Measurements from ENCODE around the gene GSS.

Gene GSS

DNA sequence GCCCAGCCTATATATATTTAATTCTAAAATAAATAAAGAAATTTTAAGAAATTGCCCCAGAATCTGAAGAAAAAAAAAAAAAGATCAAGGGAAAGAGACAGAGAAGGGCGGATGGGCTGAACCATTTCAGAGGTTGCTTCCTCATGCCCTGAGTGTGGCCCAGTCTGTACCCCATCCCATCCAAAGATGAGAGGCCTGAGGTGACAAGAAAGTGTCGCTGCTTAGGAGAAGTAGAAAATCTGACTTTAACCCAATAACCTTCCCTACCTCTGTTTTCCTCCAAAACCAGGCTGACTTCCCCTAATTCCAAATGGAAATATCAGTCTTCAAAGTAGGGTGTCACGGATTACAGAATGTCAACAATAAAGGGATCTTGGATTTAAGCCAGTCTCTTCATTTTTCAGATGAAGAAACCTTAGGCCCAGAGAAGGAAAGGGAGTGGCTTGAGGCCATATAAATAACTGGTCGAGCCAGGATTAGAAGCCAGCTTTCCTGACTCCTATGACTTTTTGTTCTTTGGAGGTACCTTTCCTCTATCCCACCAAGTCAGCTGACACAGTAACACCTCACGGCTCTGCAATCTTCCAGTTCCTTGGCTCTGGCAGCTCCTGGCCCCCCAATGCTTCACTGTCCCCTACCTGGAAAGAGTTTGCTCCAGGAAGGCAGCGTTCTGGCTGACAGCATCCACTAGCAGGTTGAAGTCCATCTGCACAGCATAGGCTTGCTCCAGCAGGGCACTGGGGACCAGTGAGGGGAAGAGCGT is 10.1 kb downstream of the GSS start:
- DNase-seq, result no peak

DNA sequence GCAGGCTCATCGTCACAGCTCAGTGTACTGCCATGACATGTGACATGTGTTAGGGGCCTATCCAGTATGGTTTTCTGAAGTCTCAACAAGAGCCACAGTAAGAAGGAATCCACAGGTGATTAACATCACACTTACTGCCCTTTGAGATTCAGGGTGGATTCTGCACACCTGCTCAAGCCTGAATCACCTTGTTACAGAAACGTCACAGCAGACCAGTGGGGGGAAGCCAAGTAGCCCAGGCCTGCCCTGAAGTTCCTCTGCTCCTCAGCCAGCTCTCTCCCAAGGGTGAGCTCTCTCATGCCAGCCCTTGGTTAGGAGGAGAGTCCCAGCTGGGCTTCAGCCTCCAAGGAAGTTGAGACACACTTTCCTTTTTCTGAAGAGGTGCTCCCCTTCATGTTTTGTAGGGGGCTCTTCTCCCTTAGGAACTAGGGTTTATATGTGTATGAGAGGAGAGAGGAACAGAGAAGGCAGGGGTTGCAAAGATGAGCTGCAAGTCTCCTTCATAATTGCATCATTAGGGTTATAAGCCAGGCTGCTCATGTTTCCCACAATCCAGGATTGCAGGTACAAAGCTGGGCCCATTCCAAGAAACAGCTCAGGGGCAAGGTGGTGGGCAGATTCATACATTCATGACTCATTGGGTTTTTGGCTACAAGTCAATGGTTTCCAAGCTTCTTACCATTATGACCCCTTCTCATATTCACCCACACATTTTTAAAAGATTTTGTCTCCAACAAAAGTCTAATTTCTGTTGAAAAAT is 11.6 kb downstream of the GSS start:
- no peak for DNase-seq

DNA sequence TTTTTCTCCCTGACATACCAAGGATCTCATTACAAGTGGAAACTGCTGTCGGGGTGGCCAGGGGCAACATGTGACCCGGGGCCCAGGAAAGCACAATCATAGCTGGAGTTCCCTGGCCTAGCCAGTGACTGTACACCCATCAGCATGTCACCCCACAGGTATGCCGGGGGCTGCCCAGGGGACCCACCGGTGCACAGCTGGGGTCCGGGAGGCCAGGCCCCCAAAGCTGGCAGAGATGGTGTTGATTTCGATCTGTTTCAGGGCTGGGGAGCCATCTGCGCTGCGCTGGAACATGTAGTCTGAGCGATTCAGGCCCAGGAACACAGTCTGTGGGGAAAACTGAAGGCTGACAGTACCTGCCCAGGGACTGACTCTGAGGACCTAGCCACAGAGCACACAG is 13.3 kb downstream of the GSS start:
- DNase-seq, result no peak

DNA sequence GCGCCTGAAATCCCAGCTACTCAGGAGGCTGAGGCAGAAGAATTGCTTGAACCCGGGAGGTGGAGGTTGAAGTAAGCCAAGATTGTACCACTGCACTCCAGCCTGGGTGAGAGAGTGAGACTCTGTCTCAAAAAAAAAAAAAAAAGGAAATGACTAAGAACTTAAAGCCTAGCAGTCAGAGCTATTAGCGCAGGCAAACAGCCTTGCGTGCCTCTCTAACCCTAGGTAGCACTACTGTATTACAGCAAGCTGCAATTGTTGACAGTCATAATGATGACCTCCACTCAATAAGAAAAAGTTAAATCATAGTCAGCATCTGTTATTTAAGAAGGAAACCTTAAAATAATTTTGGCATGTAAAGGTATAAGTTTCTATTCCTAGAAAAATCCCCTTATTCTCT is 14.4 kb downstream of the GSS start:
- DNase-seq, result no peak

DNA sequence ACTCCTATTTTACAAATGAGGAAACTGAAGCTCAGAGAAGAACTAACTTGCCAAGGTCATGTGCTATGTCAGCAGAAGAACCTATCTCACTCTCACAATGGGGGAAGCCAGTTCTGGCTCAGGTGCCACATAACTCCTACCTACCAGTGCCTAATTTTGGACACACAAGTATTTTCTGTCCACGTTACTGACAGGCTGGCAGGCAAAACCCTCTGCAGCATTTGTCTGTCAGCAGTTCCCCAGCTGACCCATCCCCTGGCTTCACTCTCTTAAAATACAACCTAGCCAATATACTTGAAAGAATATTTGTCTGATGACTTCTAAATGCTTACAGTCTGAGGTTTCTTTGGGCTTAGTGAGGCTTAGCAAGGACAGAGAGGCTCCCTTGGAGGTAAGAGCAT is 15.5 kb downstream of the GSS start:
- no peak for DNase-seq

DNA sequence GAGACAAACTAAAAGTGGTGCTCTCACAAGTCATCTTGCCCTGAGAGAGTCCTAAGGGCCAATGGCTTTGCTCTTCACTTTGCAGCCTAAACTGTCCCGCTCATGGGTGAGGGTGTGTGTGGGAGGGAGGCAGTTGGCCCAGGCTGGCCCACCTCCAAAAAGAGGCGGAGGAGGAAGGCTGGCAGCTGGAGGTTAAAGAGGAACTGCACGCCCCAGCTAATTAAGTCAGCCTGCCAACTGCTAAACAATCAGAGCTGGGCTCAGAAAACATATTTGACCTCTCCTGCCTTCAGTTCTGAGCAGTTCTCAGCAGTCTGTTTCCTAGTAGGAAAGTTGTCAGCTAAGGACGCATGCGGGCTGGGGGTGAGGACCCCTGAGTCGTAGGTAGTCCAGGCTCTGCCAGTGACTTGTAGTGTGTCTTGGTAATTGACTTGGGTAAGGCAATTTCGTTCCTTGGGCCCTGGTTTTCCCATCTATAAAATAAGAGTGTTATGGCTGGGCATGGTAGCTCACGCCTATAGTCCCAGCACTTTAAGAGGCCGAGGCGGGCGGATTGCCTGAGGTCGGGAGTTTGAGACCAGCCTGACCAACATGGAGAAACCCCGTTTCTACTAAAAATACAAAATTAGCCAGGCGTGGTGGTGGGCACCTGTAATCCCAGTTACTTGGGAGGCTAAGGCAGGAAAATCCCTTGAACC is 17.0 kb downstream of the GSS start:
- no peak for DNase-seq

DNA sequence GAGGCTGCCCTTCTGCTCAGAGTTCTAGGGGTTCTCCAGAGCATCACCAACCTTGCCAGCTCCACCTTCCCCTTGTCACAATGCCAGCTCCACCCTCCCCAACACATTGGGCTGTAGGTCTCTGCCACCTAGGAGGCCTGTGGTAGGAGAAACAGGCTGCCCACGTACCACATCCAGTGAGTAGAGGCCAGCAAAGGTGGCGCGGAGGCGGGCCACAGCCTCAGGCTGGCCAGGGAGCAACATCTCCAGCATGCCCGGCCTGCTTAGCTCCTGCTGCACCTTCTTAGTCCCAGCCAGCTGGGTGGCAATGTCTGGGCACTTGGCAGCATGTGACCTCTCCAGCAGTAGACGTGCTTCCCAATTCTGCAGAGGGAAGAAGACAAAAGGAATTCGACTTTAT is 23.8 kb downstream of the GSS start:
- no peak for DNase-seq

DNA sequence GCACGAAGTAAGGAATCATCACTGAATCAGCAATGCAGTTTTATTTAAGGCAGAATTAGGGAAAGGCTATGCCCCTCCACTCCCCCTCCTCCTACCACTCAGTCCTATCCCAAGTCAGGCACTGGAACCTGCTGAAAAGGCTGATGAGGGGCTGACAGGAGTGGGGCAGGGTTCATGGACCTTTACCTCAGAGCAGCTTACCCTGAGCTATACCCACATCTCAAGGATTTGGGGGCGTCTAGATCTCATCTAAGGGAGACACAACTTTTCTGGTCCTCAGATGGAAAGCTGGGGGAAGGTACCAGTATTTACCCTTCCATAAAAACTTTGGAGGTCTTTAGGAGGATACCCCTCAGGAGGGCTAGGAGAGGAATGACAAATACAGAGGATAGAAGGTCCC is 27.2 kb downstream of the GSS start:
- DNase-seq, result no peak

DNA sequence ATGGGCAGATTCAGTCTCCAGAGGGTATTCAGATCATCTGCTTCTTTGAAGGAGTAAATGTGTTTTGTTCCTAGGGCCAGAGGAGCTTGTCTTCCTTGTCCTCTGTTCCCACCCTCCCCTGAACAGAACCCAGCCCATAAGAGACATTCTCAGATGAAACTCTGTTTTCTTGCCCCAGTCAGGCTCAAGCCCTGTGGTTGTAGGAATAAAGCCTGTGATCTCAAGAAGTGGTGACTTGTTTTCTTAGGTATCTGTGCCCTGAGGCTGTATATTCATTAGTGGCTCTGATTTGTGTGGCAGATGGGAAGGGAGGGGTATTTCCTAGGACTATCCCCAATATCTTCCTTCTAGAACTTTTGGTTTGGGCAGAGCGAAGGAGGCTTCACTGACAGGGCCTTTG is 27.9 kb downstream of the GSS start:
- no peak for DNase-seq

DNA sequence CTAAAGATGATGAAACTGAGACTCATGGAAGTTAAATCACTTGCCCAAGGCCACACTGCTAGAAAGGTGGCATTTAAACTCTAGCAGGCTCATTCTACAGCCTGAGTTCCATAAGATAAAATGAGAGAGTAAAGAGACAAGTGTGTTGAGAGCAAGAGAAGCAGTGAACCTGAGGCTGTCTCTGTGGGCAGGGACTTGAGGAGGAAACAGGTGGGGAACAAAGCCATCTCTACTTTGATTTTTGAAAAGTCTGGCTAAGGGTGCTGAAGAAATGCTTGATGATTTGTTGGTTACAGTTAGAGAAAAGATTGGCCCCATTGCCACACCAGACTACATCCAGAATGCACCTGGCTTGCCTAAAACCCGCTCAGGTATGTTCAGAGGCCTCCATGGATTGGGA is 29.0 kb downstream of the GSS start:
- DNase-seq, result no peak

DNA sequence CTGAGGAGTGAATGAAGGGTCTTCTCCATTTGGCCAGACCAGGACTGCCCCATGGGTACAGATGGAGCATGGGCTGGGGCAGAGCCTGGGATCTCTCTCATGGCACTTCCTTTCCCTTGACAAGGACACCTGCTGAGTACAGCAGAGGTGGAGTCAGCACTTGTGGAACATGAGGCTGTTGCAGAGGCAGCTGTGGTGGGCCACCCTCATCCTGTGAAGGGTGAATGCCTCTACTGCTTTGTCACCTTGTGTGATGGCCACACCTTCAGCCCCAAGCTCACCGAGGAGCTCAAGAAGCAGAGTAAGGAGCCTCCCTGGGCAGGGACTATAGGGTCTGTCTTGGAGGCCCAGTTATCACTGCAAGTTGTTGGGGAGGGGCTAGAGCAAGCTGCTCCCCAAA is 29.6 kb downstream of the GSS start:
- no peak for DNase-seq

DNA sequence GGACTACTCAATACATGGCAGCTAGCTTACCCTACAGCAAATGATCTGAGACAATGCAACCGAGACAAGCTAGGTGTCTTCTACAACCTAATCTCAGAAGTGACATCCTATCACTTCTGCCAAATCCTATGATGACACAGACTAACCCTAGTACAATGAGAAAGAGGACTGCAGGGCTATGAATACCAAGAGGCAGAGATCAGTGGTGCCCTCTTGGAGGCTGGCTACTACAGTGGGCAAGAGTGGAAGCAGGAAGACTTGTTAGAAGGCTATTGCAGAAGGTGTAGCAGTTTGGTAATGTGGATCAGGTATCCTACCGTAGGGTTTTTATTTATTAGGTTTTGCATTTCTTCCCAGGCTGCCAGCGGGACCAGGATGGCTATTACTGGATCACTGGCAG is 30.3 kb downstream of the GSS start:
- no peak for DNase-seq

DNA sequence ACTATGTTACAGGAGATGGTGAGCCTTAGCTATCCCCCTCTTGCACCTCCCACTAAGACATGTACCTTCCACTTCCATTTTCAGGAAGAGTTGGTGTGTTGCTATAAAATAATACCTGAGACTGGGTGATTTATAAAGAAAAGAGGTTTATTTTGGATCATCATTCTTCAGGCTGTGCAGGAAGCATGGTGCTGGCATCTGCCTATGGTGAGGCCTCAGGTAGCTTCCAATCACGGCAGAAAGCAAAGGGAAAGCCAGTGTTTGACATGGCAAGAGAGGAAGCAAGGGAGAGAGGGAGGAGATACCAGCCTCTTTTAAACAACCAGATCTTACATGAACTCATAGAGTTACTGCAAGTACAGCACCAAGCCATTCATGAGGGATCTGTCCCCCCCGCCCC is 32.2 kb downstream of the GSS start:
- DNase-seq, result no peak

DNA sequence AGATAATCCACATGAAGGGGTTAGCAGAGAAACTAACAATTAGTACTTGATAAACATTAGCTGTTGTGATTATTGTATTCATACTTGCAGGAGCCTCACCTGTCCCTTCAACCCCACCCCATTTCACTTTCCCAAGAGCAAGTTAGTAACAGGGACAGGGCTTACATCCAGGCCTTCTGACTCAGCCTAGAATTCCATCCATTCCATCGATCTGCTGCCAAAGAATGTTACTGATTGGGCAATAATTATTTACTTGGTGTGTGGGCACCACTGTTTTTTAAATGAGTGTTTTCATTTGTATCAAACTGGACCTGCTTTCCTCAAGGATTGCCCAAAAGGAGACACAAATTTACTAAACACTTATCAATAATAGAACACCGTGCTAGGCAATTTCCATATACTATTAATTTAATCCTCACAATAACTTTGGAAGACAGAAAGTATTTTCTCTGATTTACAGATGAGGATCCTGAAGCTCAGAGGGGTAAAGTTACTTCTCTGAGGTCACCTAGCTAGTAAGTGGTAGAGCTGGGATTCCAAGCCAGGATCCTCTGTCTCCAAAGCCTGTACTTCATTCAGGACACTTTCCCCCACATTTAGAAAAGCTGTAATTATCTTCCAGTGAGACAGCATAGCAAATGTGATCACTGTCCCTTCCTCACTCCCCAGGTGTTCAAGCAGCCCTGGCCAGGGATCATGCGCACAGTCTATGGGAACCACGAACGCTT is 32.8 kb downstream of the GSS start:
- DNase-seq, result no peak

DNA sequence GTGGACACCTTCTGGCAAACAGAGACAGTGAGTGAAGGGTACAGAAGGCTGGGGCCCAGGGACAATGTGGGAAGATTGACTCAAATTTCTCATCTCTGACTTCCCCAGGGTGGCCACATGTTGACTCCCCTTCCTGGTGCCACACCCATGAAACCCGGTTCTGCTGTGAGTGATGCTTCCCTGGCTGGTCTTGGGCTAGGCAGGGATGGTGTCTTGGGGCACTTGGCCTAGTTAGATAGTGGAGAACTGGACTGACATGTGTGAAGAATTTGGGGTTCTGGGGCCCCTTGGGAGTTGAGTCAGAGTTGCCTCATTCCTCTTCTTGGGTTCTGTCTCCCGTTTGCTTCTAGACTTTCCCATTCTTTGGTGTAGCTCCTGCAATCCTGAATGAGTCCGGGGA is 34.2 kb downstream of the GSS start:
- DNase-seq, result no peak

DNA sequence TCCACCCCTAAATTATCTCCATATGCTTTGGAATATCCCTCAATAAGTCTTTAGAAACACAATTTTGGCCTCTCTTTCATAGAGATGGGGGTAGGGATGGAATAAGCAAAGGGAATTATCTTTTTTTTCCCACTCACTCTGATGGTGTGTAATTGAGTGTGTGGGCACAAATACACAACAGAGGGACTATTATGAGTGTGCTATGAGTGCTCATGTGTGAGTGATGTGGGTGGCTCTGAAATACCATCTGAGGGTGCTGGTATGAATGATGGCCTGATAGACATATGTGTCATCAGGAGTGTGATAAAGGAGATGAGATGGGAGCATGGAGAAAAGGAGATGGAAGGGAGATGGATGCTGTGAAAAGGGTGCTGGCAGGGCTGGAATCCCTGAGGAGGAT is 35.6 kb downstream of the GSS start:
- DNase-seq, result no peak

DNA sequence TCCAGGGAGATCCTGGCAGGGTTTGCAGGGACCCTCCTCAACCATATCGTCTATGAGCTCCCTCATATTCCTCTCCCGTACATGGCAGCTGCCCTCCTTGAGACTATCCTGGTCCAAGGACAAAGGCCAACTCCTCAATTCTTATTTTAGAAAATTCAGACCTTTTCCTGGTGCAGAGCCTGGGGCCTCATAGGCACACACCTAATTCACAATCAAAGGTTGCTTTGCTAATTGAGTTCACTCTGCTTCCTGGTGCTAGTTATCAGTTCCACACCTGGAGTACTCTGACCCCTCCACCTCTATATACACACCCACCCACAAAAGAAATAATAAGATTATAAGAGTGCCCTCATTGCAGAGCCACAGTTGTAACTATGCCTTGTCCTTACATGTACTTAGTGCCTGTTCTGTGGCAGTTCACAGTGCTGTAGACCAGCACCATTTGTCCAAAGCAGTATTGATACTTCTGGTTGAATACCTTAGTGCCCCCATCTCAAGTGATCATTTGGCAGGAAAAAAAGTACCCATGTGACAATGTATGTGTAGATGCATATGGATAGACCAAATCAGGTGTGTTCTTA is 38.7 kb downstream of the GSS start:
- no peak for DNase-seq

DNA sequence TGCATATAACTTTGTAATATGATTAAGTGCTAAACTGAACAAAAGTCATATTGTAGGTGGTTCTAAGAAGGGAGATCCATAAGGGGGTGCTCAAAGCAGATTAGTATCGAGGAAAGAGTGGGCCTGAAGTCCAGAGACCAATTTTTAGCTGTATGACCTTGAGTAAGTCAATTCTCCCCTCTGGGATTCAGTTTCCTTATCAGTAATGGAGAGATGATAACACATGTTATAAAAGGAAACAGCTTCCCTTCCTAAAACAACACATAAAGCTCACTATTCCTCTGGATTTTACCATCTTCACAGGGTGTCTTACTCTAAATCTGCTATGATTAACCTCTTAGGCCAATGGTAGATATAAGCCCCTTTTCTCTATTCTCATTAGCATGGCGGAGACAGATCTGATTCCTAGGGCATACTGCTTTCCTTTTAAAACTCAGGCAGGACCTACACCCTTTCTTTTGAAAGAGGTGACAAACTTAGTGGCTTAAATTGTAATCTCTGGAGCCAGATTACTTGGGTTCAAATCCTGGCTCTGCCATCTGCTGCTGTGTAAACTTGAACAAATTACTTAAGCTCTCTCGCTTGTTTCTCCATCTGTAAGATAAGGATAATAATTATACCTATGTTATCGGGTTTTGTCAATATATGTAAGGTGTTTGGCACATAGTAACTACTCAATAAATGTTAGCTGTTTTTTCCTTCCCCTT is 39.7 kb downstream of the GSS start:
- DNase-seq, result no peak

DNA sequence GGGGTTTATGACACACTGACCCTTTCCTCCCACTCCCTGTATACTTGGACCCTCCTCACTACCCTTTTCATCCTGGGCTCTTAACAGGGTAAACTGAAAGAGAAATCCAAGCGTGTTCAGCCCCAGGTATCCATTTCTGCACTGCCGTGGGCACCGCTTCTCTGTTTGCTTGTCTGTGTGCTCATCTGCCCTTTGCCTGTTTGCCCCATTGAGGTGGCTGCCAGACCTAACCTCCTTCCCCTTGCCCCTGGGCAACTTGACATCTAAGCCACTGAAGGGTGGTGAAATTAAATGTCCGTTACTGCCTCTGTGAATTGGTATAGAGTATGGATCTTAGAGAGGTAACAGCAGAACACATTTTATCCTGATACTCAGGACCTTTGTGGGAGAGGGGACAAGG is 40.5 kb downstream of the GSS start:
- DNase-seq, result no peak

DNA sequence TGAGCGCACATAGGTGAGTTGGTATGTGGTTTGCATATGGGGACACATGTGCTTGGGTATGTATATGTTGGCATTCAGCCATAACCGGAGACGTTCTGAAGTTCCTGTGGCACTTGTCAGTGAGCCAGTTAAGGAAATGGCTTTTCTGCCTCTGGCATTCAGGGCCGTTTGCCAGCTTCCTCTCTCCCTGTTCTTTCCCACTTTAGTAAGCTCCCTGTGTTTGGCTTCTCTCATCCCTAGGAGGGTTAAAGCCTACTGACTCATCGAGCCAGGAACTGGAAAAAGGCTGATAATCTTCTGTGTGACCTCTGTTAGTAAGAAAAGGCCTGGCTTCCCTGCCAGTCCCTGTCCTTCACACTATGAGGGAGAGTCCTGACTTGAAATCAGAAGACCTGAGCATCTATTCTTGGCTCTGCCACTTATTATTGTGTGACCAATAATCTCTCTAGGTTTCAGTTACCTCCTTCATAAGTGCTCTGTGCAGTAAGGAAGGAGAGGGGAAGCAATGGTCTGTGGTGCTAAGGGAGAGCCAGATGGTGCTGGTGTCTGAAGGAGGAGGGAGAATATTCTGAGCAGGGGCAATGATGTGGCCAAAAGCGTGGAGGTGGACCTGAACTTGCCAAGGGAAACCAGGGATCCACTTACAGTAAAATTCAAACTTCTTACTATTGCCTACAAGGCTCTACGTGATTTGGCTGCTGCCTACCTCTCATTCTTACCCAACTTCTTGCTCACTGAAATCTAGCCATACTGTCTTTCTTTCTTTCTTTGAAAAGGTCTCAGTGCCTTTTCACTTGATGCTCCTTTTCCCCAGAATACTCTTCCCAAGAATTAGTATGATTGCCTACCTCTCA is 47.8 kb downstream of the GSS start:
- no peak for DNase-seq

DNA sequence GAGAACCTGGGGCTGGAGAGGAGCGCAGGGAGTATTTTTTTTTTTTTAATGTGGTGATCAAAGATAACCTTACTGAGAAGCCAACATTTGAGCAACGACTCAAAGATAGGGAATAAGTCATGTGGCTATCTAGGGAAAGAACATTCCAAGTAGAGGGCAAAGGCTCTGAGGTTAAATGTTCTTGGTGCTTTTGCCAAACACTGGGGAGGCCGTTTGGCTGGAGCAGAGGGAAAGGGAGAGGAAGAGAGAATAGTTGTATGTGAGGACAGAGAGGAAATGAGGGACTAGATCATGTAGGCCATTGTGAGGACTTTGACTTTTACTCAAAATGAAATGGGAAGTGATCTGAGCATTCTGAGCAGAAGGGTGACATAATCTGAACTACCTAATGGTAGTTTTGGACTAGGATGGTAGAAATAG is 51.4 kb downstream of the GSS start:
- DNase-seq, result no peak

All from effector CD4-positive, alpha-beta T cell (primary cell).